Cardiac muscle cell (in vitro differentiated cells and primary cell): ENCODE results near the gene PRDM13. TPM values are rescaled to one million over a fixed set of nuclear protein-coding genes. Genes with fewer than 3 reads are reported as not detected.

Experiments
- DNase-seq, 2 donors: peaks; one replicate each; pipeline versions ENCODE4 v3.0.0 to v3.0.0-alpha.2; 2010 to 2017; ENCODE audit warnings: low read depth in 1 of 2, low spot score in 1 of 2
- H3K27ac ChIP-seq: fragments of 200-600 bp; sonication (generic); 2 replicates; pipeline ENCODE4 v1.5.1; 2016
- H3K27me3 ChIP-seq: fragments of 200-600 bp; sonication (generic); 2 replicates; pipeline ENCODE4 v1.6.0; 2016; ENCODE audit warnings: control low read depth
- H3K36me3 ChIP-seq: fragments of 200-600 bp; sonication (generic); 2 replicates; pipeline ENCODE4 v1.5.1; 2016; ENCODE audit warnings: control low read depth
- H3K4me1 ChIP-seq: fragments of 200-600 bp; sonication (generic); 2 replicates; pipeline ENCODE4 v1.8.1; 2017; ENCODE audit warnings: low read depth, mild to moderate bottlenecking, mixed run types
- H3K4me3 ChIP-seq: fragments of 200-600 bp; sonication (generic); 2 replicates; pipeline ENCODE4 v1.5.1; 2016; ENCODE audit warnings: mild to moderate bottlenecking
- H3K9me3 ChIP-seq: fragments of 200-600 bp; sonication (generic); 2 replicates; pipeline ENCODE4 v1.5.1; 2017; ENCODE audit warnings: low read depth, mild to moderate bottlenecking, control low read depth
- polyA plus RNA-seq: library from polyadenylated mRNA; unstranded; fragments of >200 nt; fragmentation: Nextera tagmentation; extraction: Ambion mirVana; gene quantifications from 2 replicates; pipeline ENCODE4 v1.2.1, GENCODE V29; 2016
- total RNA-seq: library from RNA; depleted of rRNA; stranded (reverse); fragments of >200 nt; gene quantifications from 2 replicates; pipeline ENCODE4 v1.2.3, GENCODE V29; 2016
- TF ChIP-seq, protein P1 (sequence below): IDR thresholded peaks from 2 replicates; pipeline ENCODE4 v1.5.1; 2012; ENCODE audit warnings: low read depth, mild to moderate bottlenecking, low read length

Gene PRDM13
- total and polyA plus RNA-seq, 2 experiments from 2014 or later: not detected

DNA sequence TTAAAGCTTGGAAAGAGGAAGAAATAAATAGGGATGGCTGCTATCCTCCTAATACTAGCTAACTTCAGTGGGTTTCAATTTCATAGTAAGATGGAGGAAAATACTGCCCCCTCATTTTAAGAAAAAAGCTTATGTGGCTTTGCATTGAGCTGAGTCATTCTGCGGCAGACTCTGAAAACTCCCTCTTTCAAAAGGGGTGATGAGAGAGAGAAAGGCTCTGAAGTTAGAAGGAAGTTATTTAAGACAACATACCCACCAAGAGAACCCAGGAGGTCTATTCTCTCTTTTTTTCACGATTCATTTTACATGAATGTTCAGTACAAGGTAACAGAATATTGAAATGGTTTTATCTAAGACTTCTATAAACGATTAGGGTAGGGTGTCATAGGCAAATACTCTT is 4.5 kb downstream of the PRDM13 start:
- TF ChIP-seq, protein P1, sequence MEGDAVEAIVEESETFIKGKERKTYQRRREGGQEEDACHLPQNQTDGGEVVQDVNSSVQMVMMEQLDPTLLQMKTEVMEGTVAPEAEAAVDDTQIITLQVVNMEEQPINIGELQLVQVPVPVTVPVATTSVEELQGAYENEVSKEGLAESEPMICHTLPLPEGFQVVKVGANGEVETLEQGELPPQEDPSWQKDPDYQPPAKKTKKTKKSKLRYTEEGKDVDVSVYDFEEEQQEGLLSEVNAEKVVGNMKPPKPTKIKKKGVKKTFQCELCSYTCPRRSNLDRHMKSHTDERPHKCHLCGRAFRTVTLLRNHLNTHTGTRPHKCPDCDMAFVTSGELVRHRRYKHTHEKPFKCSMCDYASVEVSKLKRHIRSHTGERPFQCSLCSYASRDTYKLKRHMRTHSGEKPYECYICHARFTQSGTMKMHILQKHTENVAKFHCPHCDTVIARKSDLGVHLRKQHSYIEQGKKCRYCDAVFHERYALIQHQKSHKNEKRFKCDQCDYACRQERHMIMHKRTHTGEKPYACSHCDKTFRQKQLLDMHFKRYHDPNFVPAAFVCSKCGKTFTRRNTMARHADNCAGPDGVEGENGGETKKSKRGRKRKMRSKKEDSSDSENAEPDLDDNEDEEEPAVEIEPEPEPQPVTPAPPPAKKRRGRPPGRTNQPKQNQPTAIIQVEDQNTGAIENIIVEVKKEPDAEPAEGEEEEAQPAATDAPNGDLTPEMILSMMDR: no peak
- peaks cover 100% of the 10 kb centered on the region for H3K27me3 ChIP-seq
- no peaks in the 10 kb centered on the region for H3K36me3 ChIP-seq
- no peak for DNase-seq
- H3K9me3 ChIP-seq: no peaks in the 10 kb centered on the region
- H3K4me1 ChIP-seq: no peaks in the 10 kb centered on the region
- no peak overlapping the region for H3K4me3 ChIP-seq
- no peak overlapping the region for H3K27ac ChIP-seq

DNA sequence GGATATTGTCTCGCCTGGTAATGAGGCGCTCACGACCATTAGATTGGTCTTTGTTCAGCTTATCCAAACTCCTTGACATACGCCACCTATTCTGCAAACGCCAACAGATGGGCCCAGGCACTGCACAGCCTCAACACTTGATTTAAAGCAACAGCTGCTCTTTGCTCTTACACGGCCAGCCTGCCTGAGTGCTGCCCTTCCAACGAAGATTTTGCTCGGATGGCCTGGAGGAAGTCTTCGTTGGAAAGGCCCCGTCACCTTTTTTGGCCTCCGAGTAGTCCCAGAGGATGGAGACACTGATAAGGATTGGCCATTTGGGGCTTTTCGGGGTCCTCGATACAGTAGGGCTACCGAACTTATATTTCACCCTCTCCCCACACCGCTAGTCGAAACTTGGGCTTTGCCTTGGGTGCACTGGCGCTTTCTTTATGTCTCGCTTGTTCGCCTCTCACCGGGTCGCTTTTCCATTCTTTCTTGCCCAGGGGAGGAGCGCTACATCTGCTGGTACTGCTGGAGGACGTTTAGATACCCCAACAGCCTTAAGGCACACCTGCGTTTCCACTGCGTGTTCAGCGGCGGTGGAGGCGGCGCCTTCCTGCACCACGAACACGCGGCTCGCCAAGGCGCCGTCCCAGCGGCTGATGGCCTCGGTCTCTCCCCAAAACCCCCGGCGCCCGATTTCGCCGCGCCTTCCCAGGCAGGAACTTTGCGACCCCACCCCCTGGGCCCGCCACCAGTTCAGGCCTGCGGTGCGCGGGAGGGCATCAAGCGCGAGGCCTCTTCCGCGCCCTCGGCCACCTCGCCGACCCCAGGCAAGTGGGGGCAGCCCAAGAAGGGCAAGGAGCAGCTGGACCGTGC is 6.1 kb downstream of the PRDM13 start:
- Histone ChIP-seq H3K4me3 (peak overlapping the region; percentile 36), H3K27me3 (peaks cover 100% of the 10 kb centered on the region), H3K9me3 (no peaks in the 10 kb centered on the region), H3K4me1 (no peaks in the 10 kb centered on the region), H3K36me3 (no peaks in the 10 kb centered on the region), H3K27ac (no peak overlapping the region)
- DNase-seq: no peak
- TF ChIP-seq, protein P1: no peak

DNA sequence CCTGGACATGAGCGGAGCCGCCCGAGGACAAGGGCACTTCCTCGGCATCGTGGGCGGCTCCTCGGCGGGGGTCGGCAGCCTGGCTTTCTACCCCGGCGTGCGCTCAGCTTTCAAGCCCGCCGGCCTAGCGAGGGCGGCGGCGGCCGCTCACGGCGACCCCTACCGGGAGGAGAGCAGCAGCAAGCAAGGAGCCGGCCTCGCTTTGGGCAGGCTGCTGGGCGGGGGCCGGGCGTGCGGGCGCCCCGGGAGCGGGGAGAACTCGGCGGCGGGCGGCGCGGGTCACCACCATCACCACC is 6.7 kb downstream of the PRDM13 start:
- DNase-seq: peak; percentile 50 to 69

DNA sequence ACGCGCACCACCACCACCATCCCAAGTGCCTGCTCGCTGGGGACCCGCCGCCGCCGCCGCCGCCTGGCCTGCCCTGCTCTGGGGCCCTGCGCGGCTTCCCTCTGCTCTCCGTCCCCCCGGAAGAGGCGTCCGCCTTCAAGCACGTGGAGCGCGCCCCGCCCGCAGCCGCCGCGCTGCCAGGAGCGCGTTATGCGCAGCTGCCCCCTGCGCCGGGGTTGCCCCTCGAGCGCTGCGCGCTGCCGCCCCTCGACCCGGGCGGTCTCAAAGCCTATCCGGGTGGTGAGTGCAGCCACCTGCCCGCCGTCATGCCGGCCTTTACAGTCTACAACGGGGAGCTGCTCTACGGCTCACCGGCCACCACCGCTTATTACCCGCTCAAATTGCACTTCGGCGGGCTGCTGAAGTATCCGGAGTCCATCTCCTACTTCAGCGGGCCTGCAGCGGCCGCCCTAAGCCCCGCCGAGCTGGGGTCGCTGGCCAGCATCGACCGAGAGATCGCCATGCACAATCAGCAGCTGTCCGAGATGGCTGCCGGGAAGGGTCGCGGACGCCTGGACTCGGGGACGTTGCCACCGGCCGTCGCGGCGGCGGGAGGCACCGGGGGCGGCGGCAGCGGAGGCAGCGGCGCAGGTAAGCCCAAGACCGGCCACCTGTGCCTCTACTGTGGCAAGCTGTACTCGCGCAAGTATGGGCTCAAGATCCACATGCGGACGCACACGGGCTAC is 7.2 kb downstream of the PRDM13 start:
- peak in 1 of 2 donors; percentile 47 for DNase-seq
- peak overlapping the region; percentile 36 for H3K4me3 ChIP-seq
- no peak overlapping the region for H3K27ac ChIP-seq
- H3K9me3 ChIP-seq: no peaks in the 10 kb centered on the region
- peaks cover 1% of the 10 kb centered on the region for H3K4me1 ChIP-seq
- TF ChIP-seq, protein P1: no peak
- no peaks in the 10 kb centered on the region for H3K36me3 ChIP-seq
- peaks cover 100% of the 10 kb centered on the region for H3K27me3 ChIP-seq

More for the DNA sequence above, 6.7 kb downstream of the PRDM13 start:
- H3K4me3 ChIP-seq: peak overlapping the region; percentile 36
- H3K9me3 ChIP-seq: no peaks in the 10 kb centered on the region
- H3K27ac ChIP-seq: no peak overlapping the region
- H3K4me1 ChIP-seq: no peaks in the 10 kb centered on the region
- no peaks in the 10 kb centered on the region for H3K36me3 ChIP-seq
- TF ChIP-seq, protein P1: peak; percentile 44
- peaks cover 100% of the 10 kb centered on the region for H3K27me3 ChIP-seq

DNA sequence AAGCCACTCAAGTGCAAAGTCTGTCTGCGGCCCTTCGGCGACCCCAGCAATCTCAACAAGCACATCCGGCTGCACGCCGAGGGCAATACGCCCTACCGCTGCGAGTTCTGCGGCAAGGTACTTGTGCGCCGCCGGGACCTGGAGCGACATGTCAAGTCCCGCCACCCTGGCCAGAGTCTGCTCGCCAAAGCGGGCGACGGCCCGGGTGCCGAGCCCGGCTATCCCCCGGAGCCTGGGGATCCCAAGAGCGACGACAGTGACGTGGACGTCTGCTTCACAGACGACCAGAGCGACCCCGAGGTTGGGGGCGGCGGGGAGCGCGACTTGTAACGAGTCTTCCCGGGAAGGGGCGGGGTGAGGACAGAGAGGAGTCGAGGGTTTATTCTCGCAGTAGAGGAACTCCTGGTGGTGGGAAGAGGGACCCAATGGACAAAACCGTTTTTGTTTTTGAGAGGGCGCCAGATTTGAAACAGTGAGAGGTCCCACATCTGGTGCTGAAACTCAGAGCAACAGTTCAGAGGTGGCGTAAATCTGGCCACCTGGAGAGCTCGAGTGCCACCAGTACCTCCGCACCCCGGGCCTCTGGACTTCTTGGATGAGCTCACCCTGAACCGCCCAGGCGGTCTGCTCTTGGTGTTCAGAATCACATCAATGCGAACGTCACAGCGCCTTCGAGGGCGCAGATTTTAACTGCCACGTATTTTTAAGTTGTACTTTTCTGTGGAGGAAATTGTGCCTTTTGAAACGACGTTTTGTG is 8.0 kb downstream of the PRDM13 start:
- DNase-seq: peak in 1 of 2 donors; percentile 46

More for the DNA sequence above, 8.0 kb downstream of the PRDM13 start:
- no peak overlapping the region for H3K27ac ChIP-seq
- TF ChIP-seq, protein P1: no peak
- H3K9me3 ChIP-seq: no peaks in the 10 kb centered on the region
- no peaks in the 10 kb centered on the region for H3K36me3 ChIP-seq
- peaks cover 5% of the 10 kb centered on the region for H3K4me1 ChIP-seq
- H3K4me3 ChIP-seq: peak overlapping the region; percentile 36
- H3K27me3 ChIP-seq: peaks cover 100% of the 10 kb centered on the region
